B cell (primary cell): Measurements from ENCODE around the gene PLA2G6.
"Not testable (repeated sequence)": the region's sequence is repeated elsewhere in the genome, so short reads cannot be mapped to it uniquely, and the experiment has no call there.

ENCODE experiments used
- EZH2 ChIP-seq: IDR thresholded peaks from 2 replicates; pipeline ENCODE4 v1.6.1; 2012; ENCODE audit warnings: borderline replicate concordance, low read depth, mild to moderate bottlenecking, moderate library complexity, low read length; ENCODE audit not compliant: insufficient read depth, poor library complexity, severe bottlenecking
- TF ChIP-seq, protein P1 (sequence below): fragments of 200-600 bp; IDR thresholded peaks from one replicate; pipeline ENCODE4 v1.8.0; 2022; ENCODE audit warnings: antibody characterized with exemption, mild to moderate bottlenecking

DNA sequence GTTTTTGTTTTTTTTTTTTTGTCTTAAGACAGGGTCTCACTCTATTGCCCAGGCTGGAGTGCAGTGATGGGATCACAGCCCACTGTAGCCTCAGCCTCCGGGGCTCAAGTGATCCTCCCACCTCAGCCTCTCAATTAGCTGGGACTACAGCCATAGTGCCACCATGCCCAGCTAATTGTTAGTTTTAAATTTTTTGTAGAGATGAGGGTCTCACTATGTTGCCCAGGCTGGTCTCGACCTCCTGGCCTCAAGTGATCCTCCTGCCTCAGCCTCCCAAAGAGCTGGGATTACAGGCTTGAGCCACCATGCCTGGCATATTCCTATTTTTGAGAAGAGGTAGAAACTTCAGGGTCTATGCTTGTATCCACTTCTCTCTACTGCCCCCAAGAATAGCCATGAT lies 62.9 kb downstream of the PLA2G6 start:
- TF ChIP-seq, protein P1, sequence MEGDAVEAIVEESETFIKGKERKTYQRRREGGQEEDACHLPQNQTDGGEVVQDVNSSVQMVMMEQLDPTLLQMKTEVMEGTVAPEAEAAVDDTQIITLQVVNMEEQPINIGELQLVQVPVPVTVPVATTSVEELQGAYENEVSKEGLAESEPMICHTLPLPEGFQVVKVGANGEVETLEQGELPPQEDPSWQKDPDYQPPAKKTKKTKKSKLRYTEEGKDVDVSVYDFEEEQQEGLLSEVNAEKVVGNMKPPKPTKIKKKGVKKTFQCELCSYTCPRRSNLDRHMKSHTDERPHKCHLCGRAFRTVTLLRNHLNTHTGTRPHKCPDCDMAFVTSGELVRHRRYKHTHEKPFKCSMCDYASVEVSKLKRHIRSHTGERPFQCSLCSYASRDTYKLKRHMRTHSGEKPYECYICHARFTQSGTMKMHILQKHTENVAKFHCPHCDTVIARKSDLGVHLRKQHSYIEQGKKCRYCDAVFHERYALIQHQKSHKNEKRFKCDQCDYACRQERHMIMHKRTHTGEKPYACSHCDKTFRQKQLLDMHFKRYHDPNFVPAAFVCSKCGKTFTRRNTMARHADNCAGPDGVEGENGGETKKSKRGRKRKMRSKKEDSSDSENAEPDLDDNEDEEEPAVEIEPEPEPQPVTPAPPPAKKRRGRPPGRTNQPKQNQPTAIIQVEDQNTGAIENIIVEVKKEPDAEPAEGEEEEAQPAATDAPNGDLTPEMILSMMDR = not testable (repeated sequence)
- TF ChIP-seq EZH2 = not testable (repeated sequence)
